ENCODE measurements around the gene UBE2E2.

The UBE2E2 gene

GRCh38 chr3:23440416-23441294 lies 237.5 kb downstream of the UBE2E2 start:
- no peak for DNase-seq (ENCODE audit: low spot score)

DNA sequence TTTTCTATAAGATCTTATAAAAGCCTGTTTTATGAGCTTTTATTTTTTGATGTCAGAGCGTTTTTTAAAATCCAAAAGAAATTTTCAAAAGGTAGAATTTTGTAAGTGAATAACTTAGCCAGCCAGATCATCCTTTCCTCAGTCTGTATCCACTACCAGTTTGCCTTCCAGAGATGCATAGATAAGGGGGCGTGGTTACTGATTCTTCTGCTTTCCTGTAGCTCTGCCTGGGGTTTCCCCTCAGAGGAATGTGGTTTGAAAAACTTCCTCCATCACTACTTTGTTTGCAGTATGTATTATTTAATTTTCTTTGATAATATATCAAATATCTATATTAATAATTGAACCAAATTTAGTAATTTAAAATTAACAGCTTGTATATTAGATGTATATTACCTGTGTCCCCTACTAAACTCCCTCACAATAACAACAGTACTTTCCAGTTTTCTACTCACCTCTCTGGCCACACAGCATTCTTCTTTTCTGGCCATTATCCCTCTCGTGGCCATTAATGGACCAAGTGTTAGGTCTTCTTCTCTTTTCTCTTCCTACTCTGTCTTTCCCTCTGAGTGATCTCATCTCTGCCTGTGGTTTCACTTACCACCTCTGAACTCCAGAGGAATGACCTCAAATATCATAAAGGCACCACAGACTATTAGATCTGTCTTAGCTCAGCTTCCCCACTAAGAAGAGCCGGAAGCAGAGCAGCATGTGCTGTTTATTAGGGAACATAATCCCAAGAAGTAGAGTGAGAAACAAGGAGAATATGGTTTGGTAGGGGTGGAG lies 239.7 kb downstream of the UBE2E2 start:
- no peak for DNase-seq (ENCODE audit: low spot score)

DNA sequence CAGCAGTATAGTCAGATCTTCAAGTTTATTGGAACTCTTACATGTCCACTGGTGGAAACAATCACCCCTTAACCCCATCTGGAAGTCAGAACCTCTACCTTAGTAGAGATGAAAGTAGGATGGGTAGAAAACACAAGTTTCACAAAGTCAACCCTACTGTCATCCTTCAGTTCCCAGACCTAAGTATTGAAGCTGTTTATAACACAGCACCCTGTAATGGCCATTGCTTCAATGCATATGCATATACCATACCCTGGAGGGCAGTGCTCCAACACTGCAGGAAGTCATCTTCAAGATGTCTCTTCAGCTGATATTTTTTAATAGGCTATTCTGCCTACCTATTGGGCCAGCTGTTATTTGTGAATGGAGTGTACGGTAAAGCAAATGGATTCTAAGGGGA lies 241.3 kb downstream of the UBE2E2 start:
- DNase-seq (ENCODE audit: low spot score) = no peak

DNA sequence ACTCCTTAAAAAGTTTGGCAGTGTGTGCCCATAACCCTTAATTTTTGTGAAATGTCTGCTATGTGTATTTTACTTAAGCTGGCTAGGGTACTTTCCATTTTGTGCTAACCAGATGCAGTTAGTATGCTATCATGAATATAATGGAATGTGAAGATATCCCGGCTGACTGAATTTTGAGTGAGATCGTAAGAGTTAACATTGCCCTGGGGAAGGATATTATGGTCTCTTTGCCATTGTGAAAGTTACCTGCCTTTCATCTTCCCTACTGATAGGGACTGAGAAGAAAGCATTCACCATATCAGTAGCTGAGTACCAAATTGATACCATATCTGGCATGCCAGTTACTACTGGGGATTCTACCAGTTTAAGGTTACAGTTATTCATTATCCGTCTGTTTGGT lies 243.2 kb downstream of the UBE2E2 start:
- DNase-seq (ENCODE audit: low spot score) = no peak

DNA sequence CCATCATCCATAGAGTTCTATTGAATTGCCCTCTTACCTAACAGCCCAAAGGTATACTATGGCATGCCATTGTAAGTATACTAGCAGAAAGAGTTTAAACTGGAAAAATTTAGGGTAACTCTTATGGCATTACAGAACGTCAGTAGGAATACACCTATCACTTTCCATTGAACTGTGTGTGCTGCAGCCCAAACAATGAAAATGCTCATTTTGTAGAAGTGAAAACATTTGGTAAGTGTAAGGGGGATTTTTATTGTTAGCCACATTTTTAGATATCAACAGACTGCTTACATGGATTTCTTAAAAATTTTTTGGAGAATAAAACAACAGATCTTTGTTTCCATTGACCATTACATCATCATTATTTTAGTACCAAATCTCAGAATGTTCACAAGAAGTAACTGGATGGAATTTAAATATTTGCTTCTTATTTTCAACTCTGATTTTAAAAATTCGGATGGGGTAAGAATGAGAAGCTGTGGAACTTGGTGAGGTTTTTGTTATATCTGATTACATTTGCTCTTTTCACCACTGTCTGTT lies 245.9 kb downstream of the UBE2E2 start:
- DNase-seq (ENCODE audit: low spot score) = no peak

GRCh38 chr3:23450051-23450450 lies 246.9 kb downstream of the UBE2E2 start:
- no peak for DNase-seq (ENCODE audit: low spot score)

- no peak for DNase-seq (ENCODE audit: low spot score)
Measured at GRCh38 chr3:23450806-23451205, 247.7 kb downstream of the UBE2E2 start.

DNA sequence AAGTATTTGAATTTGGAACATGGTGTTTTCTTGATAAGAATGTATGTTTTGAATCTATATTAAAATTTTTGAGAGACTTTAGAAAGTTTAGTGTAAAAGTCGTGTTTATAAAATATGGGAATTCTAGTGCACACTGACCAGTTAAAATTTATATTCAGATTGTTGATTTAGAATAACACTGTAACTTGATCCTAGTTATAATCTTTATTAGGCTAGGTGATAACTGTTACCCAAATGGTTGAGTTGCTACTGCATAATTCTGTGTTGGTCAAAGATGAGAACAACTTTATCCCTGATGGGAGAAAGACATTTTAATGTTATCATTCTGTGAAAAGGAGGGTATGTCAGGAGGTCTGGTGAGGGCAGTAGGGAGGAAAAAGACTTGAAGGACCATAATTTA lies 249.3 kb downstream of the UBE2E2 start:
- no peak for DNase-seq (ENCODE audit: low spot score)

DNA sequence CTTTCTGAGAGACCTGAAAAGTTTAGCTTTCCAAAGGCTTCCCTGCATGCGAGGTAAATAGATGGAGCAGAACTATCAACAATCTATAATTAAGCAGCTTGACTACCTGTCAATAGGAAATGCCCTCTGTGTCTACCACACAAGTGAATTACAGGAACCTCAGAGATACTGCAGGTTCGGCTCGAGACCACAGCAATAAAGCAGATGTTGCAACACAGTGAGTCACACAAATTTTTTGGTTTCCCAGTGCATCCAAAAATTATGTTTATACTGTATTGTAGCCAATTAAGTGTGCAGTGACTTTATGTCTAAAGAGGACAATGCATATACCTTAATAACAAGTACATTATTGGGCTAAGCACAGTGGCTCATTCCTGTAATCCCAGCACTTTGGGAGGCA lies 252.0 kb downstream of the UBE2E2 start:
- no peak for DNase-seq (ENCODE audit: low spot score)

GRCh38 chr3:23455775-23456174 lies 252.6 kb downstream of the UBE2E2 start:
- DNase-seq (ENCODE audit: low spot score) = no peak

DNA sequence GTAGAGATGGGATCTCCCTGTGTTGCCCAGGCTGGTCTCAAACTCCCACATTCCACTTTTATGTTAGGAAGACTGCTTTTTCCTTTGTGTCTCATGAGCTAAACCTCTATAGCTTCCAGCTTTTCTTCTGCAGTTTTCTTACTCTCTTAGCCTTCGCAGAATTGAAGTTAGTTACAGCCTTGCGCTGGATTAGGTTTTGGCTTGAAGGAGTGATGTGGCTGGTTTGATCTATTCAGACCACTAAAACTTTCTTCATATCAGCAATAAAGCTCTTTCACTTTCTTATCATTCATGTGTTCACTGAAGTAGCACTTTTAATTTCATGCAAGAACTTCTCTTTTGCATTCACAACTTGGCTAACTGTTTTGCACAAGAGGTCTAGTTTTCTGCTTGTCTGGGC lies 254.6 kb downstream of the UBE2E2 start:
- no peak for DNase-seq (ENCODE audit: low spot score)

- no peak for DNase-seq (ENCODE audit: low spot score)
Measured at GRCh38 chr3:23459465-23459864, 256.3 kb downstream of the UBE2E2 start.

DNA sequence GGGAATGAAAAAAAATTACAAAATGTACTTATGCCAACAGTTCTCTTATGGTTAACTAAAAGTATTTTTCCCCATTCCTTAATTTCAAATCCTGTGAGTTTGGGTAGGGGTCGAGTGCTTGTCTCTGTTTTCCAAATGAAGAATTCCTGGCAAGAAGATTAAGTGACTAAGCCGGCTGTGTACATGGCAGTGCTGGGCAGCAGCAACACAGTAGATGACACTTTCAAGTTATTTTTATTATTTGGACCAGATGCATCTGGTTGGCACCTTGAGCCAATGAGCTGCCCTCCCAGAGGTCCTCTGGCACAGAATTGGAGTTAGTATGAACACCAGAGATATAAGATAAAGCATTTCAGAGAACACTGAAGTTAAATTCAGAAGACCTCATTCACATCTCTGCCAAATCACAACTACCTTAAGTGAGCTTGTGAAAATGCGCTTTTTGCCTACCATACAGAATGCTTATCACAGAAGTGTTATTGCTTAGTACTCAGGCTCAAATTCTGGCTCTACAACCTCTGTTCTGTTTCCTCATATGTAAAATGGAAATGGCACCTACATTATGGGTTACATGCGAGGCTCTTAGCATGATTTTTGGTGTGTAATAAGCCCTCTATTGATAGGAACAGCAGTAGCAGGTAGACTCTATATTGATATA lies 256.9 kb downstream of the UBE2E2 start:
- no peak for DNase-seq (ENCODE audit: low spot score)

- DNase-seq (ENCODE audit: low spot score) = no peak
Measured at GRCh38 chr3:23461069-23461468, 257.9 kb downstream of the UBE2E2 start.

- no peak for DNase-seq (ENCODE audit: low spot score)
Measured at GRCh38 chr3:23463791-23464190, 260.7 kb downstream of the UBE2E2 start.

DNA sequence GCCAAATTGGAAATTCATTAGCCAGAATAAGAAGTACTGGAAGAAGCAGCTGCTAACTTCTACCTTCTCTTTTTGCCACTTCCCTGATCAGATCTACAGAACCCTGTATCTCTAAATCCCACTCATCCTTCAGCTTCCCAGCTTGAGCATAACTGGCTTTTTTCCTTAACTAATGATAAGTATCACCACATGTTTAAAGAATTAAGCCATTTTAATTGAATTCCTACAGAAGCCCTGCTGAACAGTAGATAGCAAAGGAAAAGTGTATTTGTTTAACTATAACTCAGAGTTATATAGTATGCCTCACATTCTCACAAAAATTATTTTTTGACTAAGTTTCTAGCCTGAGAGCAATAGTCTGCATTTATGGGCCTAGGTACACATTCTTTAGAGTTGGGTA lies 262.4 kb downstream of the UBE2E2 start:
- no peak for DNase-seq (ENCODE audit: low spot score)

- no peak for DNase-seq (ENCODE audit: low spot score)
Measured at GRCh38 chr3:23468203-23468602, 265.1 kb downstream of the UBE2E2 start.

DNA sequence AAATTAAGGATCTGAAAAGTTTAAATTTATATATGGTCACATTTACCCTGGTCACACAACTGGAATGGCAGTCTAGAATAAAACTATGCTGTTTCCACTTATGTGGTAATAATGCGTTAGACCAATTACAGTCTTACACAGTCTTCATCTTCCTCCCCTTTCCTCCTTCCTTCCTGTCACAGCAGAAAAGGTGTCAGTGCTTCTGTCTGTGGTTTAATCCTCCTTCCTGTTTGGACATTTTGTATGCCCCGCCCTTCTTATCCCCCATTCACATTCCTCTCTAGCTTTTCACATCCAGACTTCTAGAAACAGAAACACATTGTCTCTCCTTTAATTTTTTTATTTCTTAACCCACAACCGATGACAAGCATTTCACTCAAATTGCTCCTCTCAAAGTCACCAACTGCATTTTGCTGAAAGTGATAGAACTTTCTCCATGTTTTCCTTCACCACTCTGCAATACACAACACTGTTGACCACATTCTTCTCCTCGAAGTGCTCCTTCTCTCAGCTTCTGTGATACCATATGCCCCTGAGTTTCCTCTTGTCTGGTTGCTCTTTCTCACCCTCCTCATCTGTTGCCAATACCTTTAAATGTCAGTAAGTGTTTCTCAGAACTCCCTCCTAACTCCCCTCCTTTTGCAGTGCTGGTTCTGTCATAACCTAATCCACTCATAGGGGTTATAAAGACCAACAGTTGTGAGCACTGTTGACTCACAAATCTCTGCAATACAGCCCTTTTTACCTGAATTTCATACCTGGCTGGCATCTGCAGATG lies 271.6 kb downstream of the UBE2E2 start:
- no peak for DNase-seq (ENCODE audit: low spot score)

- DNase-seq (ENCODE audit: low spot score) = no peak
Measured at GRCh38 chr3:23475446-23475845, 272.3 kb downstream of the UBE2E2 start.

DNA sequence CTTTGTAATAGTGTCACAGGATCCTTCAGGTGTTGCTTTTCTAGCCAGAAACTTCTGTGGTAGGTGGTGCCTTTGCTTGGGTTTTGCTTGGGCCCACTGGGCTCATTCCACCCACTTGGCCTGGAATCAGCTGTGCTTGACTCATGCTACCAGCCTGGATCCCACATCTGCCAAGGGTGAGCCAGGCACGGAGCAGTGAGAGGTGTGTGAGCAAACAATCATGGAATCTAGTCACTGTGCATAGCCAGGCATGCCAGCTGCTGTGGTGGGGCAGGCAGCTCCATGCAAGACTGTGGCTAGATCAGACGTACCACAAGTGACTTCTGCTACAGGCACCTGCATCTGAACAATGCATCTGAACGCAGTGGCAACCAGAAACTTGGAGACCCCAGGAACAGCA lies 275.9 kb downstream of the UBE2E2 start:
- DNase-seq (ENCODE audit: low spot score) = no peak

- no peak for DNase-seq (ENCODE audit: low spot score)
Measured at GRCh38 chr3:23479615-23480328, 276.6 kb downstream of the UBE2E2 start.
